WTC11 (cell line): ENCODE results near the gene PTPRN2. TPM values are rescaled to one million over a fixed set of nuclear protein-coding genes. Genes with fewer than 3 reads are reported as not detected.

Source experiments
- ATAC-seq: fragments of 200-7000 bp; cut with Tn5 transposase; 2 replicates; pipeline ENCODE4 v1.10.0; 2021; ENCODE audit warnings: mild to moderate bottlenecking, moderate library complexity
- CTCF ChIA-PET: fragments of 300-600 bp; sonication (Branson Sonifier 250); formaldehyde crosslinking; loops from one replicate; lab custom pipeline; 2021; ENCODE audit warnings: antibody characterized with exemption; lab: Charles Lee
- POLR2A ChIA-PET: fragments of 350-600 bp; sonication (Branson Sonifier 250); formaldehyde crosslinking; loops from one replicate; lab custom pipeline; 2021; ENCODE audit warnings: antibody characterized with exemption; lab: Charles Lee
- DNase-seq: peaks from one replicate; pipeline ENCODE4 v3.0.0; 2021; ENCODE audit warnings: low spot score
- H3K27ac Mint-ChIP-seq: 2 replicates; pipeline ENCODE4 v1.8.0; 2021; ENCODE audit warnings: mixed read lengths
- H3K27me3 Mint-ChIP-seq: 2 replicates; pipeline ENCODE4 v1.8.0; 2021; ENCODE audit warnings: low read depth, mild to moderate bottlenecking, moderate library complexity, mixed read lengths
- H3K36me3 Mint-ChIP-seq: 2 replicates; pipeline ENCODE4 v1.8.0; 2021; ENCODE audit warnings: mixed read lengths
- H3K4me1 Mint-ChIP-seq: 2 replicates; pipeline ENCODE4 v1.8.0; 2022; ENCODE audit warnings: mixed read lengths
- H3K4me3 Mint-ChIP-seq: 2 replicates; pipeline ENCODE4 v1.8.0; 2021; ENCODE audit warnings: mild to moderate bottlenecking, moderate library complexity, mixed read lengths
- H3K9me3 Mint-ChIP-seq: 2 replicates; pipeline ENCODE4 v1.8.0; 2021; ENCODE audit warnings: mixed read lengths
- CDX4 ChIP-seq: fragments of 250-450 bp; sonication (Bioruptor Pico); IDR thresholded peaks from 2 replicates; pipeline ENCODE4 v1.9.0; 2021; ENCODE audit warnings: moderate library complexity, mild to moderate bottlenecking, inconsistent platforms, borderline replicate concordance
- CREB1 ChIP-seq: sonication (generic); formaldehyde crosslinking; IDR thresholded peaks from 2 replicates; pipeline ENCODE4 v1.8.0; 2023; ENCODE audit warnings: mild to moderate bottlenecking, missing genetic modification reagents
- E2F4 ChIP-seq: sonication (generic); formaldehyde crosslinking; IDR thresholded peaks from 2 replicates; pipeline ENCODE4 v1.8.1; 2022; ENCODE audit warnings: low read depth, mild to moderate bottlenecking, moderate library complexity, missing genetic modification reagents, borderline replicate concordance
- EMX1 ChIP-seq: fragments of 250-450 bp; sonication (Bioruptor Pico); IDR thresholded peaks from 2 replicates; pipeline ENCODE4 v1.8.0; 2021; ENCODE audit warnings: mild to moderate bottlenecking
- ESRRA ChIP-seq: sonication (generic); formaldehyde crosslinking; IDR thresholded peaks from 2 replicates; pipeline ENCODE4 v1.8.1; 2022; ENCODE audit warnings: mild to moderate bottlenecking, missing genetic modification reagents, borderline replicate concordance
- GRHL2 ChIP-seq: fragments of 250-450 bp; sonication (Bioruptor Pico); IDR thresholded peaks from 2 replicates; pipeline ENCODE4 v1.8.0; 2022; ENCODE audit warnings: mild to moderate bottlenecking, moderate library complexity; ENCODE audit not compliant: insufficient replicate concordance, severe bottlenecking
- HMGA2 ChIP-seq: fragments of 250-450 bp; sonication (Bioruptor Pico); IDR thresholded peaks from 2 replicates; pipeline ENCODE4 v1.4.0; 2021; ENCODE audit warnings: mild to moderate bottlenecking, moderate library complexity
- HMGXB4 ChIP-seq: sonication (generic); formaldehyde crosslinking; IDR thresholded peaks from 2 replicates; pipeline ENCODE4 v1.8.1; 2023; ENCODE audit warnings: mild to moderate bottlenecking, moderate library complexity, missing genetic modification reagents
- KAT7 ChIP-seq: sonication (generic); formaldehyde crosslinking; IDR thresholded peaks from 2 replicates; pipeline ENCODE4 v1.8.1; 2023; ENCODE audit warnings: missing genetic modification reagents, mild to moderate bottlenecking, borderline replicate concordance
- MAX ChIP-seq: sonication (generic); formaldehyde crosslinking; IDR thresholded peaks from 2 replicates; pipeline ENCODE4 v1.8.0; 2022; ENCODE audit warnings: mild to moderate bottlenecking, missing genetic modification reagents
- PREB ChIP-seq: sonication (generic); formaldehyde crosslinking; IDR thresholded peaks from 2 replicates; pipeline ENCODE4 v1.8.1; 2022; ENCODE audit warnings: mild to moderate bottlenecking, missing genetic modification reagents, moderate library complexity, borderline replicate concordance
- RELA ChIP-seq: sonication (generic); formaldehyde crosslinking; IDR thresholded peaks from 2 replicates; pipeline ENCODE4 v1.8.1; 2022; ENCODE audit warnings: missing genetic modification reagents, mild to moderate bottlenecking, borderline replicate concordance
- SMAD3 ChIP-seq: sonication (generic); formaldehyde crosslinking; IDR thresholded peaks from 2 replicates; pipeline ENCODE4 v1.8.0; 2022; ENCODE audit warnings: missing genetic modification reagents, mild to moderate bottlenecking, borderline replicate concordance
- SMAD4 ChIP-seq: sonication (generic); formaldehyde crosslinking; IDR thresholded peaks from 2 replicates; pipeline ENCODE4 v1.8.0; 2022; ENCODE audit warnings: mild to moderate bottlenecking, missing genetic modification reagents
- STAT6 ChIP-seq: sonication (generic); formaldehyde crosslinking; conservative IDR thresholded peaks from 2 replicates; pipeline ENCODE4 v1.8.1; 2023; ENCODE audit warnings: mild to moderate bottlenecking, low read depth, missing genetic modification reagents, moderate library complexity
- TCF7 ChIP-seq: sonication (generic); formaldehyde crosslinking; IDR thresholded peaks from 2 replicates; pipeline ENCODE4 v1.8.0; 2022; ENCODE audit warnings: mild to moderate bottlenecking, low read depth, missing genetic modification reagents, moderate library complexity
- TEAD1 ChIP-seq: sonication (generic); formaldehyde crosslinking; IDR thresholded peaks from 2 replicates; pipeline ENCODE4 v1.8.0; 2022; ENCODE audit warnings: mild to moderate bottlenecking, missing genetic modification reagents
- TP53 ChIP-seq: sonication (generic); formaldehyde crosslinking; IDR thresholded peaks from 2 replicates; pipeline ENCODE4 v1.8.1; 2023; ENCODE audit warnings: mild to moderate bottlenecking, missing genetic modification reagents
- USF2 ChIP-seq: sonication (generic); formaldehyde crosslinking; IDR thresholded peaks from 2 replicates; pipeline ENCODE4 v1.8.1; 2023; ENCODE audit warnings: mild to moderate bottlenecking, missing genetic modification reagents, moderate library complexity
- ZNF138 ChIP-seq: sonication (generic); formaldehyde crosslinking; conservative IDR thresholded peaks from 2 replicates; pipeline ENCODE4 v1.8.1; 2022; ENCODE audit warnings: mild to moderate bottlenecking, moderate library complexity, missing genetic modification reagents
- ZNF281 ChIP-seq: sonication (generic); formaldehyde crosslinking; IDR thresholded peaks from 2 replicates; pipeline ENCODE4 v1.8.0; 2023; ENCODE audit warnings: mild to moderate bottlenecking, missing genetic modification reagents
- total RNA-seq: library from RNA; stranded (reverse); gene quantifications from 3 replicates; pipeline ENCODE4 v1.2.3, GENCODE V29; 2021

PTPRN2 gene
- total RNA-seq, 1 experiment from 2014 or later: 4.7 TPM

GRCh38 chr7:158028290-158028941 is 559.2 kb downstream of the PTPRN2 start:
- POLR2A ChIA-PET: no interaction called here
- DNase-seq (no peak), ATAC-seq (no peak)
- Mint-ChIP-seq H3K4me3 (no peak overlapping the region), H3K27ac (no peak overlapping the region), H3K36me3 (peaks cover 49% of the 10 kb centered on the region), H3K9me3 (peaks cover 57% of the 10 kb centered on the region), H3K27me3 (peaks cover 11% of the 10 kb centered on the region), H3K4me1 (no peaks in the 10 kb centered on the region)
- CTCF ChIA-PET: no interaction called here
- TF ChIP-seq HMGXB4 (CRISPR knock-in tag) (no peak), TCF7 (CRISPR knock-in tag) (no peak), ZNF281 (CRISPR knock-in tag) (no peak)

- CTCF ChIA-PET: no interaction called here
- H3K4me3 Mint-ChIP-seq: no peak overlapping the region
- TF ChIP-seq KAT7 (CRISPR knock-in tag) (no peak), E2F4 (CRISPR knock-in tag) (no peak), USF2 (no peak), GRHL2 (CRISPR knock-in tag) (no peak), ZNF138 (CRISPR knock-in tag) (no peak), HMGA2 (CRISPR knock-in tag) (no peak), CREB1 (no peak), ESRRA (CRISPR knock-in tag) (no peak), EMX1 (no peak), STAT6 (CRISPR knock-in tag) (no peak), SMAD3 (no peak), PREB (CRISPR knock-in tag) (no peak), MAX (CRISPR knock-in tag) (no peak), TEAD1 (CRISPR knock-in tag) (no peak), SMAD4 (CRISPR knock-in tag) (no peak), TP53 (CRISPR knock-in tag) (no peak), CDX4 (CRISPR knock-in tag) (no peak), RELA (CRISPR knock-in tag) (no peak)
Observed at GRCh38 chr7:158027646-158028045, 560.0 kb downstream of the PTPRN2 start.

More at GRCh38 chr7:158027646-158028045, 560.0 kb downstream of the PTPRN2 start:
- peaks cover 7% of the 10 kb centered on the region for H3K27me3 Mint-ChIP-seq
- no peak overlapping the region for H3K27ac Mint-ChIP-seq
- H3K4me1 Mint-ChIP-seq: no peaks in the 10 kb centered on the region
- no peak for DNase-seq
- ATAC-seq: no peak
- H3K9me3 Mint-ChIP-seq: peaks cover 51% of the 10 kb centered on the region
- POLR2A ChIA-PET: no interaction called here
- peaks cover 42% of the 10 kb centered on the region for H3K36me3 Mint-ChIP-seq
